GM12874 (cell line): Measurements from ENCODE around the gene SLC25A11.

Experiments
- CTCF ChIP-seq: IDR thresholded peaks from 2 replicates; pipeline ENCODE4 v1.5.1; 2011; ENCODE audit warnings: low read depth, mild to moderate bottlenecking, control low read depth, low read length, moderate library complexity; ENCODE audit not compliant: insufficient read depth

SLC25A11 gene

GRCh38 chr17:4978726-4979125 is 38.9 kb upstream of the SLC25A11 start:
- no peak for TF ChIP-seq CTCF

GRCh38 chr17:4974115-4974670 is 34.3 kb upstream of the SLC25A11 start:
- no peak for TF ChIP-seq CTCF

- no peak for TF ChIP-seq CTCF
These were observed 33.6 kb upstream of the SLC25A11 start for GRCh38 chr17:4973256-4974114.

- TF ChIP-seq CTCF = no peak
These were observed 32.9 kb upstream of the SLC25A11 start for GRCh38 chr17:4972752-4973151.

GRCh38 chr17:4972322-4972721 is 32.5 kb upstream of the SLC25A11 start:
- no peak for TF ChIP-seq CTCF

- TF ChIP-seq CTCF = no peak
These were observed 32.0 kb upstream of the SLC25A11 start for GRCh38 chr17:4971826-4972225.

- no peak for TF ChIP-seq CTCF
These were observed 30.4 kb upstream of the SLC25A11 start for GRCh38 chr17:4970273-4970672.
